Astrocyte of the spinal cord (primary cell): ENCODE results near the gene HIPK2.

Experiments used
- DNase-seq: peaks from one replicate; pipeline ENCODE4 v3.0.0; 2011; ENCODE audit warnings: low read depth, low spot score
- H3K4me3 ChIP-seq: 2 replicates; pipeline ENCODE4 v1.5.1; 2011; ENCODE audit warnings: low read depth, mild to moderate bottlenecking, low read length, moderate library complexity
- in situ Hi-C: cut with HindIII; loops from 2 replicates; pipeline ENCODE4 v1.10.0; 2017; ENCODE audit warnings: low sequenced_read_pairs
- TF ChIP-seq, protein P1 (sequence below): IDR thresholded peaks from 2 replicates; pipeline ENCODE4 v1.5.1; 2012; ENCODE audit warnings: low read depth, mild to moderate bottlenecking, low read length, inconsistent platforms

Gene HIPK2

DNA sequence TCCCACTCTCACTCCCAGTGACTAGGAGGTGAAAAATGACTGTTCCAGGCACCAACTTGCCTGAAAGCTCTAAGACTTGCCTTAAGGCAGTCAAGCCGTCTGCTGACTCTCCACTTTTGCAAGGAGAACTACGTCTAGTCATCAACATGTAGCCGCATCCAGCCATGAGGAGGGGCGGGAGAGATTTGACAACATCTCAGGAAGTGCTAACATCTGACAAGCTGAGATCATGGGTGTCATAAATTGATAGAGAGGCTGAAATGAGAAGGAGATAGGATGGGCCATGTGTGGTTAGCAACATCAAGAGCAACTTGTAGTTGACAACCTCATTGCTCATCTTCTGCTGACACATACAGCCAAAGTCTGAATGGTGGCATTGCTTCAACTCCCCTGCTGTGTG lies 42.3 kb upstream of the HIPK2 start:
- H3K4me3 ChIP-seq: no peak overlapping the region
- TF ChIP-seq, protein P1, sequence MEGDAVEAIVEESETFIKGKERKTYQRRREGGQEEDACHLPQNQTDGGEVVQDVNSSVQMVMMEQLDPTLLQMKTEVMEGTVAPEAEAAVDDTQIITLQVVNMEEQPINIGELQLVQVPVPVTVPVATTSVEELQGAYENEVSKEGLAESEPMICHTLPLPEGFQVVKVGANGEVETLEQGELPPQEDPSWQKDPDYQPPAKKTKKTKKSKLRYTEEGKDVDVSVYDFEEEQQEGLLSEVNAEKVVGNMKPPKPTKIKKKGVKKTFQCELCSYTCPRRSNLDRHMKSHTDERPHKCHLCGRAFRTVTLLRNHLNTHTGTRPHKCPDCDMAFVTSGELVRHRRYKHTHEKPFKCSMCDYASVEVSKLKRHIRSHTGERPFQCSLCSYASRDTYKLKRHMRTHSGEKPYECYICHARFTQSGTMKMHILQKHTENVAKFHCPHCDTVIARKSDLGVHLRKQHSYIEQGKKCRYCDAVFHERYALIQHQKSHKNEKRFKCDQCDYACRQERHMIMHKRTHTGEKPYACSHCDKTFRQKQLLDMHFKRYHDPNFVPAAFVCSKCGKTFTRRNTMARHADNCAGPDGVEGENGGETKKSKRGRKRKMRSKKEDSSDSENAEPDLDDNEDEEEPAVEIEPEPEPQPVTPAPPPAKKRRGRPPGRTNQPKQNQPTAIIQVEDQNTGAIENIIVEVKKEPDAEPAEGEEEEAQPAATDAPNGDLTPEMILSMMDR: no peak
- in situ Hi-C loops: no loop called here
- DNase-seq: no peak

DNA sequence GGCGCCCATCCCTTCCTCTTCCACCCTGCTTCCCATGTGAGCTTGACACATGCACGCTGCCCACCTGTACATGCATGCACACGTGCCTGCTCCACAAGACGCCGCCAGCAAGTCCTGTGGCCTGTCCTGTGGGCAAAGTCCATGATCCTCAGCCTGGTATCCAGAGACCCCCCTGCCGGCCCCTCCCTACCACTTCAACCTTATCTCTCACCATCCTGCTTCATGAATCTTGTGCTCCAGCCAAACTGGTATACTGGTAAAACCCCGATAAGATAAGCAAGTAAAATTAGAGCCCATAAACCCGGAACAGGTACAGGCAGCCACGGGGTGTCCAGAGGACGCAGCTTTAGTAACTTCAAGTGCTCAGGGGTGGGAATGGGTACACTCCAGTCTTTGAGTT lies 39.5 kb upstream of the HIPK2 start:
- TF ChIP-seq, protein P1: no peak
- H3K4me3 ChIP-seq: no peak overlapping the region
- in situ Hi-C loops: no loop called here
- no peak for DNase-seq

DNA sequence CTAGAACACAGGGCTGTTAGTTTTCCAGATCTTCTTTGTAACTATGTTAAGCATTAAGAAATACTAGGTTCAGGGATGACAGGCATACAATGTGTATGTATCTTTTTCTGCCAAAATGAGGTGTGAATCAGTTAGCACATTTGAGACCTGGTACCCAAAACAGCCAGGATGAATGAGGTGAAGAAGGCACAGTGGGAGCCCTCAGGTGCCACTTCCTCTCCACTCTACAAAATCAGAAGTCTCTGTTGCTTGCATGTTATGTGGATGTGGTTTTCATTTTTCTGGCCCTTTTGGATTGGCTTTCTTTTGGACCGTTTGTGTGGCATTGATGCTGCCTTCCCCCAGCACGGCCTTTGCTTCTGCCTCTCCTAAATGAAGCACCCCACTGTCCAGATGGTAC lies 35.9 kb upstream of the HIPK2 start:
- TF ChIP-seq, protein P1: no peak
- DNase-seq: no peak
- no peak overlapping the region for H3K4me3 ChIP-seq
- in situ Hi-C loops: no loop called here

DNA sequence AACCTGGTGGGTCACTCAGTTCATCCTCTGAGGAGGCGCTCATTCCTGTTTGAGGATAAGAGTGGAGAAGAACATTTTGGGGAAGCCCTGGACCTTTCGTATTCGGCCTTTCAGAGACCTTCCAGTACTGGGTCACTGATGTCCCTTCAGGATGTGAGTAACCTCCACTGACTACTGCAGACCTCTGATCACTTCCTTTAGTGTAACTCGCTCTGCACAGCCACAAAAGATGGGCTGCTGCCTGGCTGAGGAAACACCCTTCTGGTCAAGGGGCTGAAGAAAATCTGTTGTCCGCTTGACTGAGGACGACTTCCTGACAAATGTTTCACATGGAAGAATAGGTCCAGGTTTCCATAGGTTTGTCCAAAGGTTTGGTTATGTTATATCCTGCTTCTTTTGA lies 35.4 kb upstream of the HIPK2 start:
- TF ChIP-seq, protein P1: no peak
- H3K4me3 ChIP-seq: no peak overlapping the region
- DNase-seq: no peak
- in situ Hi-C loops: no loop called here

DNA sequence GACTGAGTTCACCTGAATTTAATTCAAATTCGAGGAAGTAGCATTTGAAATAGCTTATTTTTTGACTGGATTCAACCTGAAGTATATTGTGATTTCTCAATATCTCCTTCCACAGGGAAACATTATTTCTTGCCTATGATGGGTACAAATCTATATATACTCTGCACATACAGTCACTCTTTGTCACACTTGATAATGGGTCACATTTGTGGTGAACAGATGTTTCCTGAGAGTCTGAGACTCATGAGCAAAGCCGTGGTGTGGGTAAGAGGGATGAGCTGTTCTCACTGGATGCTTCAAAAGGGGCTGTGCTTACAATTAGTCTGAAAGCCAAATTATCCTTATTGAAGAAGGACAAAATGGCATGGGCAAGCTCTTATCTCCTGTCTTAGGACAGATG lies 33.3 kb upstream of the HIPK2 start:
- in situ Hi-C loops: no loop called here
- no peak for DNase-seq
- TF ChIP-seq, protein P1: no peak
- no peak overlapping the region for H3K4me3 ChIP-seq

DNA sequence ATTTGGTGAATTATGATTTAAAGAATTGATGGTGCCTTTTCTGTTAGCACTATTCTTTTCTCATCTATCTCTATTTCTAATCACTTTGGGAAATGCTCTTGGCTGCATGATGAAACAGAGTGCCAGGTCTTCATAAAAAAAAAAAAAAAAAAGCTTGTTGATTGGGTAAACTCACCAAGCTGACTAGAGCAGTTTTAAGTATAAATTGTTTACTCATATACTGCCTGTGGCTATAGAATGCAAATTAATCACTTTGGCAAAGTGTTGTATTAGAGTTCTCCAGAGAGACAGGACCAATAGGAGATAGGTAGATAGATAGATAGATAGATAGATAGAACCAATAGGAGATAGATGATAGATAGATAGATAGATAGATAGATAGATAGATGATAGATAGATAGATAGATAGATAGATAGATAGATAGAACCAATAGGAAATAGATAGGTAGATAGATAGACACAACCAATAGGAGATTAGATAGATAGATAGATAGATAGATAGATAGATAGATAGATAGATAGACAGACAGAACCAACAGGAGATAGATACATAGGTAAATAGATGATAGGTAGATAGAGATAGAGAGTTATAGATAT lies 31.1 kb upstream of the HIPK2 start:
- DNase-seq: no peak
- TF ChIP-seq, protein P1: no peak
- no peak overlapping the region for H3K4me3 ChIP-seq
- in situ Hi-C loops: no loop called here

DNA sequence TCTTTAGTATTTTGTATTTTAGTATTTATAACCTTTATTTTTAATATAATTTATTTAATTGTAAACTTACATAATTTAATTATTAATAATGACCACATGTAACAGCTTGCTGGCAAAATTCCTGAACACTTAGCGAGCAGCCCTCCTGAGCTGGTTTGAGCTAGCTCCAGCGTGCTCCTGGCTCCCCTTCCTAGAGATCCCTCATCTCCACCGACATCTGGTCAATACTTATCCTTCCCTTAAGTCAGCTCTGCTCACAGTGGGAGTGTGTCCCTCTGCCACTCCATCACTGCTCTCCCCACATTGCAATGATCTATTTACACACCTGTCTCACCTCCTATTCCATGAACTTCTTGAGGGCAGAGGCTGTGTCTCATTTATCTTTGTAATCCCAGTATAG lies 30.6 kb upstream of the HIPK2 start:
- DNase-seq: no peak

More for the DNA sequence above, 30.6 kb upstream of the HIPK2 start:
- TF ChIP-seq, protein P1: no peak
- H3K4me3 ChIP-seq: no peak overlapping the region
- in situ Hi-C loops: no loop called here
